Activated T-cell treated with anti-CD3 and anti-CD28 coated beads, Interleukin-2, amount 50 U/mL, for 24 hours (primary cell): Measurements from ENCODE around the gene ARL5C.
"Not testable (repeated sequence)": the region's sequence is repeated elsewhere in the genome, so short reads cannot be mapped to it uniquely, and the experiment has no call there.

Experiments
- DNase-seq: peaks from one replicate; pipeline ENCODE4 v3.0.0-alpha.2; 2020
- H3K27ac Mint-ChIP-seq: 2 replicates; pipeline ENCODE4 v1.8.0; 2020; ENCODE audit warnings: mild to moderate bottlenecking, mixed read lengths
- H3K27me3 Mint-ChIP-seq: 2 replicates; pipeline ENCODE4 v1.8.0; 2020; ENCODE audit warnings: mixed read lengths
- H3K36me3 Mint-ChIP-seq: 2 replicates; pipeline ENCODE4 v1.8.0; 2020; ENCODE audit warnings: low read depth, mixed read lengths
- H3K4me1 Mint-ChIP-seq: 2 replicates; pipeline ENCODE4 v1.8.0; 2020; ENCODE audit warnings: low read depth, mixed read lengths
- H3K4me3 Mint-ChIP-seq: 2 replicates; pipeline ENCODE4 v1.8.0; 2020; ENCODE audit warnings: mild to moderate bottlenecking, moderate library complexity, mixed read lengths
- H3K9me3 Mint-ChIP-seq: 2 replicates; pipeline ENCODE4 v1.8.0; 2020; ENCODE audit warnings: mixed read lengths

ARL5C gene

GRCh38 chr17:39129544-39129943 lies 36.4 kb downstream of the ARL5C start:
- DNase-seq, H3K27ac Mint-ChIP-seq, H3K9me3 Mint-ChIP-seq, H3K36me3 Mint-ChIP-seq, H3K27me3 Mint-ChIP-seq, H3K4me3 Mint-ChIP-seq, H3K4me1 Mint-ChIP-seq: not testable (repeated sequence)

GRCh38 chr17:39126436-39126835 lies 39.5 kb downstream of the ARL5C start:
- H3K9me3 Mint-ChIP-seq: no peaks in the 10 kb centered on the region
- H3K36me3 Mint-ChIP-seq: no peaks in the 10 kb centered on the region
- no peak for DNase-seq
- no peak overlapping the region for H3K4me3 Mint-ChIP-seq
- H3K4me1 Mint-ChIP-seq: no peaks in the 10 kb centered on the region
- H3K27me3 Mint-ChIP-seq: no peaks in the 10 kb centered on the region
- no peak overlapping the region for H3K27ac Mint-ChIP-seq

- Mint-ChIP-seq H3K4me1 (no peaks in the 10 kb centered on the region), H3K9me3 (no peaks in the 10 kb centered on the region), H3K36me3 (no peaks in the 10 kb centered on the region), H3K27ac (no peak overlapping the region), H3K4me3 (no peak overlapping the region), H3K27me3 (no peaks in the 10 kb centered on the region)
- DNase-seq: no peak
Measured at GRCh38 chr17:39125143-39125875, 40.7 kb downstream of the ARL5C start.

- Mint-ChIP-seq H3K36me3 (no peaks in the 10 kb centered on the region), H3K9me3 (no peaks in the 10 kb centered on the region), H3K4me3 (no peak overlapping the region), H3K27me3 (no peaks in the 10 kb centered on the region), H3K4me1 (peaks cover under 1% of the 10 kb centered on the region), H3K27ac (no peak overlapping the region)
- DNase-seq: no peak
Measured at GRCh38 chr17:39123627-39124026, 42.3 kb downstream of the ARL5C start.

- Mint-ChIP-seq H3K9me3 (no peaks in the 10 kb centered on the region), H3K4me3 (no peak overlapping the region), H3K4me1 (peaks cover 5% of the 10 kb centered on the region), H3K27ac (no peak overlapping the region), H3K36me3 (no peaks in the 10 kb centered on the region), H3K27me3 (no peaks in the 10 kb centered on the region)
- DNase-seq: no peak
Measured at GRCh38 chr17:39122991-39123390, 43.0 kb downstream of the ARL5C start.

- H3K27ac Mint-ChIP-seq, H3K27me3 Mint-ChIP-seq, H3K36me3 Mint-ChIP-seq, H3K9me3 Mint-ChIP-seq, H3K4me1 Mint-ChIP-seq, DNase-seq, H3K4me3 Mint-ChIP-seq: not testable (repeated sequence)
Measured at GRCh38 chr17:39121919-39122318, 44.0 kb downstream of the ARL5C start.

- Mint-ChIP-seq H3K36me3 (no peaks in the 10 kb centered on the region), H3K27ac (no peak overlapping the region), H3K9me3 (no peaks in the 10 kb centered on the region), H3K4me3 (no peak overlapping the region), H3K27me3 (no peaks in the 10 kb centered on the region), H3K4me1 (peaks cover 5% of the 10 kb centered on the region)
- DNase-seq: no peak
Measured at GRCh38 chr17:39118674-39119419, 47.1 kb downstream of the ARL5C start.

GRCh38 chr17:39116224-39116623 lies 49.7 kb downstream of the ARL5C start:
- no peak overlapping the region for H3K4me3 Mint-ChIP-seq
- peaks cover 5% of the 10 kb centered on the region for H3K4me1 Mint-ChIP-seq
- no peaks in the 10 kb centered on the region for H3K27me3 Mint-ChIP-seq
- no peak for DNase-seq
- no peaks in the 10 kb centered on the region for H3K36me3 Mint-ChIP-seq
- no peaks in the 10 kb centered on the region for H3K9me3 Mint-ChIP-seq
- no peak overlapping the region for H3K27ac Mint-ChIP-seq

GRCh38 chr17:39115135-39115534 lies 50.8 kb downstream of the ARL5C start:
- peaks cover 5% of the 10 kb centered on the region for H3K4me1 Mint-ChIP-seq
- H3K27ac Mint-ChIP-seq: no peak overlapping the region
- H3K9me3 Mint-ChIP-seq: no peaks in the 10 kb centered on the region
- no peaks in the 10 kb centered on the region for H3K36me3 Mint-ChIP-seq
- H3K27me3 Mint-ChIP-seq: no peaks in the 10 kb centered on the region
- no peak for DNase-seq
- no peak overlapping the region for H3K4me3 Mint-ChIP-seq

GRCh38 chr17:39114723-39115122 lies 51.2 kb downstream of the ARL5C start:
- DNase-seq: no peak
- Mint-ChIP-seq H3K4me1 (peaks cover 5% of the 10 kb centered on the region), H3K27me3 (no peaks in the 10 kb centered on the region), H3K36me3 (no peaks in the 10 kb centered on the region), H3K9me3 (no peaks in the 10 kb centered on the region), H3K4me3 (no peak overlapping the region), H3K27ac (no peak overlapping the region)

GRCh38 chr17:39113871-39114270 lies 52.1 kb downstream of the ARL5C start:
- DNase-seq: no peak
- Mint-ChIP-seq H3K27me3 (no peaks in the 10 kb centered on the region), H3K4me1 (peaks cover 5% of the 10 kb centered on the region), H3K36me3 (no peaks in the 10 kb centered on the region), H3K4me3 (no peak overlapping the region), H3K9me3 (no peaks in the 10 kb centered on the region), H3K27ac (no peak overlapping the region)

- no peak overlapping the region for H3K27ac Mint-ChIP-seq
- no peaks in the 10 kb centered on the region for H3K27me3 Mint-ChIP-seq
- no peak overlapping the region for H3K4me3 Mint-ChIP-seq
- no peaks in the 10 kb centered on the region for H3K9me3 Mint-ChIP-seq
- H3K36me3 Mint-ChIP-seq: no peaks in the 10 kb centered on the region
- DNase-seq: no peak
- H3K4me1 Mint-ChIP-seq: no peaks in the 10 kb centered on the region
Measured at GRCh38 chr17:39110435-39111136, 55.4 kb downstream of the ARL5C start.

- DNase-seq: no peak
- H3K27me3 Mint-ChIP-seq: no peaks in the 10 kb centered on the region
- no peaks in the 10 kb centered on the region for H3K36me3 Mint-ChIP-seq
- H3K4me1 Mint-ChIP-seq: no peaks in the 10 kb centered on the region
- H3K4me3 Mint-ChIP-seq: no peak overlapping the region
- no peak overlapping the region for H3K27ac Mint-ChIP-seq
- no peaks in the 10 kb centered on the region for H3K9me3 Mint-ChIP-seq
Measured at GRCh38 chr17:39108461-39109375, 57.2 kb downstream of the ARL5C start.

- Mint-ChIP-seq H3K27ac (no peak overlapping the region), H3K36me3 (no peaks in the 10 kb centered on the region), H3K9me3 (no peaks in the 10 kb centered on the region), H3K4me1 (no peaks in the 10 kb centered on the region), H3K27me3 (no peaks in the 10 kb centered on the region), H3K4me3 (no peak overlapping the region)
- no peak for DNase-seq
Measured at GRCh38 chr17:39107973-39108372, 58.0 kb downstream of the ARL5C start.
